Spleen (tissue), 7 donors: ENCODE data around the gene EIF4G1.

Experiments
- POLR2A ChIP-seq, 3 donors: fragments of 450-650 bp; IDR thresholded peaks; one replicate each; pipeline ENCODE4 v1.5.1; 2017; ENCODE audit warnings: antibody characterized with exemption in 3 of 3, mild to moderate bottlenecking in 1 of 3
- POLR2AphosphoS5 ChIP-seq, 3 donors: sonication (generic); formaldehyde crosslinking; IDR thresholded peaks; one replicate each; pipeline ENCODE4 v1.5.1; 2017; ENCODE audit warnings: antibody characterized with exemption in 3 of 3
- TF ChIP-seq, protein P1 (sequence below), 11 experiments: fragments of 200-600 bp in 7 of 11; fragments of 450-650 bp in 4 of 11; sonication (generic) in 4 of 11; IDR thresholded peaks in 8 of 11; conservative IDR thresholded peaks in 3 of 11; 1 replicate in 7 of 11; 2 replicates in 4 of 11; pipeline versions ENCODE4 v1.4.0 to v1.8.0; 2016 to 2021; ENCODE audit warnings: antibody characterized with exemption in 11 of 11, inconsistent platforms in 4 of 11, mild to moderate bottlenecking in 1 of 11
- donor health status: DM: no; HTN: no; CAD: no; lungs with moderate emphysema.
- donor health status: DM: no; HTN: no; CAD: no.
- donor health status: DM: no; HTN: no; CAD: no.

DNA sequence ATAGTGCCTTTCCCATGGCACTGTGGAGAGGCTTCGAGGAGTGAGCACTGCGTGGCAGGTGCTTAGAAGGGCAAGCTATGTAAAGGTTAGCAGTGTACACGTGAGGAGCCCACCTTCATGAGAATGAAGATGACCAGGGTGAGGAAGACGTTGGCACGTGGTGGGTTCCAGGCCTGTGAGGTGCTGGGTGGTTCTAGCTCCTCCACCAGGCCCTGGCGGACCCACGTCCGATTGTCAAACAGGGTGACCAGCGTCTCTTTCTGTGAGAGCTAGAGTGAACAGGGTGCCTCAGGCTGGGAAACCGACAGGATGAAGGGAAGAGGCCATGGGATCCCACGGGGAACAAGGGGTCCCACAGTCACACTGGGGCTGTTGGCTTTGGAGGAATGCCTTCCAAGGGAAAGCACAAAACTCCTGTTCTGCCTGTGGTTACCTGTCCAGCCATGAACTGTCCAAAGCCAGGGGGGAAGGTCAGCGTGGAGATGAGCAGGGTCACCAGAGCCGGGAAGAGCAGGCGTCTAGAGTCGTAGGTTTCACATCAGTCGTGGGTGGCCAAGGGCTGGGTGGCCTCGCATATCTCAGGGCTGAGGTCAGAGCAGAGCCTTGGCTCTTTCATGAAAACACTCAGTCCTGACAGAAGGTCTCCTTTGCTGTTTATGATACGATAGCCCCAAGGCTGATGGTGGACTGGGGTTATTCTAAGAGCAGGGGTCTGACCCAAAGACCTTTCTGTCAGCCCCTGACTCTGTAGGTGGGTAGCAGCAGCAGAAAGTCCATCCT, 41.0 kb downstream of the EIF4G1 start:
- TF ChIP-seq, protein P1, sequence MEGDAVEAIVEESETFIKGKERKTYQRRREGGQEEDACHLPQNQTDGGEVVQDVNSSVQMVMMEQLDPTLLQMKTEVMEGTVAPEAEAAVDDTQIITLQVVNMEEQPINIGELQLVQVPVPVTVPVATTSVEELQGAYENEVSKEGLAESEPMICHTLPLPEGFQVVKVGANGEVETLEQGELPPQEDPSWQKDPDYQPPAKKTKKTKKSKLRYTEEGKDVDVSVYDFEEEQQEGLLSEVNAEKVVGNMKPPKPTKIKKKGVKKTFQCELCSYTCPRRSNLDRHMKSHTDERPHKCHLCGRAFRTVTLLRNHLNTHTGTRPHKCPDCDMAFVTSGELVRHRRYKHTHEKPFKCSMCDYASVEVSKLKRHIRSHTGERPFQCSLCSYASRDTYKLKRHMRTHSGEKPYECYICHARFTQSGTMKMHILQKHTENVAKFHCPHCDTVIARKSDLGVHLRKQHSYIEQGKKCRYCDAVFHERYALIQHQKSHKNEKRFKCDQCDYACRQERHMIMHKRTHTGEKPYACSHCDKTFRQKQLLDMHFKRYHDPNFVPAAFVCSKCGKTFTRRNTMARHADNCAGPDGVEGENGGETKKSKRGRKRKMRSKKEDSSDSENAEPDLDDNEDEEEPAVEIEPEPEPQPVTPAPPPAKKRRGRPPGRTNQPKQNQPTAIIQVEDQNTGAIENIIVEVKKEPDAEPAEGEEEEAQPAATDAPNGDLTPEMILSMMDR (IDR thresholded peaks at IDR 0.05 in 8 of 11, conservative IDR thresholded peaks at IDR 0.05 in 3 of 11): no peak
- no peak for TF ChIP-seq POLR2AphosphoS5 (IDR thresholded peaks at IDR 0.05)
- TF ChIP-seq POLR2A (IDR thresholded peaks at IDR 0.05): no peak
